ENCODE results near the gene HIVEP3. TPM values are rescaled to one million over a fixed set of nuclear protein-coding genes. Genes with fewer than 3 reads are reported as not detected.

Gene HIVEP3
- total RNA-seq, 1 experiment from 2014 or later: 1.4 TPM

- H3K9me3 ChIP-seq (ENCODE audit: control insufficient read depth, low read depth, low read length): no peaks in the 10 kb centered on the region
- no peak overlapping the region for H3K27ac Mint-ChIP-seq
- H2BK20ac ChIP-seq (ENCODE audit: low read depth, low read length, poor library complexity, severe bottlenecking): no peak overlapping the region
- no peak overlapping the region for H3K23ac ChIP-seq (ENCODE audit: insufficient read length, low read depth, low read length)
- no peak overlapping the region; the same call in 1 of the 2 replicates for H3K14ac ChIP-seq (ENCODE audit: insufficient read depth, low read length)
- TF ChIP-seq CTCF (conservative IDR thresholded peaks at IDR 0.05): no peak
- no peak overlapping the region for H3K18ac ChIP-seq (ENCODE audit: insufficient read length, low read depth, low read length)
- no peaks in the 10 kb centered on the region for H4K20me1 ChIP-seq (ENCODE audit: control insufficient read depth, insufficient read depth, insufficient read length)
- H3K27me3 Mint-ChIP-seq (ENCODE audit: low read depth): peaks cover 29% of the 10 kb centered on the region
- H2BK120ac ChIP-seq (ENCODE audit: low read depth, low read length, poor library complexity, severe bottlenecking): no peak overlapping the region
- no peak overlapping the region for H4K5ac ChIP-seq (ENCODE audit: insufficient read length, low read depth, low read length)
- H3T11ph ChIP-seq (ENCODE audit: low read length): no peak overlapping the region
- H2BK15ac ChIP-seq (ENCODE audit: low read depth, low read length): no peak overlapping the region
- WGBS (ENCODE audit: extremely low coverage, insufficient read length, low lambda C conversion rate): no CpG with 5 or more reads among the region's 6 CpGs
- no peak overlapping the region for H4K8ac ChIP-seq (replicated peaks; ENCODE audit: insufficient read length, low read depth, low read length)
- H3K4me3 Mint-ChIP-seq: no peak overlapping the region
- H3K4ac ChIP-seq (ENCODE audit: low read depth, low read length): no peak overlapping the region
- H3K9ac ChIP-seq (ENCODE audit: extremely low read depth, insufficient read length, low read length): no peak overlapping the region
- H4K91ac ChIP-seq (ENCODE audit: insufficient read length, low read depth, low read length): no peak overlapping the region
- H2AK5ac ChIP-seq (ENCODE audit: insufficient read length, low read length): no peak overlapping the region
- no peak overlapping the region for H3K56ac ChIP-seq (ENCODE audit: insufficient read length, low read depth, low read length)
- no peaks in the 10 kb centered on the region for H3K27me3 ChIP-seq (ENCODE audit: insufficient read depth, low read length)
- H3K4me1 Mint-ChIP-seq: no peaks in the 10 kb centered on the region
- no peaks in the 10 kb centered on the region for H3K79me2 ChIP-seq (ENCODE audit: insufficient read depth, low read length)
- H3K79me1 ChIP-seq (ENCODE audit: insufficient read depth, low read depth, low read length, poor library complexity, severe bottlenecking): no peaks in the 10 kb centered on the region
- no peak for DNase-seq
- H3K4me2 ChIP-seq (ENCODE audit: insufficient read depth, insufficient read length, low read length): no peak overlapping the region
- H3K9me3 Mint-ChIP-seq: peaks cover 8 to 12% of the 10 kb centered on the region in 2 experiments; a peak in 4 of 5 replicates
- no peak overlapping the region for H2AFZ ChIP-seq (ENCODE audit: low read length)
- no peak overlapping the region for H3K27ac ChIP-seq (ENCODE audit: insufficient read length, low read depth, low read length)
- H3K36me3 Mint-ChIP-seq (ENCODE audit: insufficient read depth in 1 of 3, low read depth in 3 of 3): no peaks in the 10 kb centered on the region
- H3K4me1 ChIP-seq (ENCODE audit: insufficient read depth, low read length): no peaks in the 10 kb centered on the region
- H2BK5ac ChIP-seq (ENCODE audit: insufficient read length, low read length): no peak overlapping the region
- no peak overlapping the region for H2BK12ac ChIP-seq (ENCODE audit: insufficient read length, low read depth, low read length)
- H3K23me2 ChIP-seq (ENCODE audit: insufficient read length, low read depth, low read length, poor library complexity, severe bottlenecking): no peaks in the 10 kb centered on the region
Observed at GRCh38 chr1:41535276-41535675, 383.4 kb downstream of the HIVEP3 start.

All from H9 (cell line).